Kidney glomerular epithelial cell (primary cell): ENCODE measurements around the gene L3MBTL2.
"Not testable (repeated sequence)": the region's sequence is repeated elsewhere in the genome, so short reads cannot be mapped to it uniquely, and the experiment has no call there.

ENCODE experiments used
- DNase-seq: peaks from one replicate; lab custom pipeline; 2025; lab: John Stamatoyannopoulos, UW

Gene L3MBTL2

GRCh38 chr22:41204992-41205900, at the start of gene L3MBTL2:
Gene L3MBTL2 (plus strand): TSS chr22:41205312. CDS start chr22:41205363, 51 bp downstream.
- peak; percentile 91 for DNase-seq

GRCh38 chr22:41157083-41157482, 48.0 kb upstream of the L3MBTL2 start:
- no peak for DNase-seq

- no peak for DNase-seq
These were observed 36.0 kb upstream of the L3MBTL2 start for GRCh38 chr22:41169157-41169556.

- no peak for DNase-seq
These were observed 33.1 kb upstream of the L3MBTL2 start for GRCh38 chr22:41171996-41172395.

GRCh38 chr22:41175546-41175945, 29.6 kb upstream of the L3MBTL2 start:
- DNase-seq, result no peak

GRCh38 chr22:41177040-41177621, 28.0 kb upstream of the L3MBTL2 start:
- no peak for DNase-seq

GRCh38 chr22:41177622-41178424, 27.3 kb upstream of the L3MBTL2 start:
- no peak for DNase-seq

- no peak for DNase-seq
These were observed 26.6 kb upstream of the L3MBTL2 start for GRCh38 chr22:41178425-41178975.

- DNase-seq, result not testable (repeated sequence)
These were observed 24.8 kb upstream of the L3MBTL2 start for GRCh38 chr22:41180362-41180761.

GRCh38 chr22:41180926-41181325, 24.2 kb upstream of the L3MBTL2 start:
- no peak for DNase-seq

- DNase-seq, result no peak
These were observed 23.5 kb upstream of the L3MBTL2 start for GRCh38 chr22:41181349-41182241.

GRCh38 chr22:41184679-41185078, 20.4 kb upstream of the L3MBTL2 start:
- no peak for DNase-seq

- DNase-seq, result no peak
These were observed 13.6 kb upstream of the L3MBTL2 start for GRCh38 chr22:41191467-41191866.

GRCh38 chr22:41193829-41194228, 11.3 kb upstream of the L3MBTL2 start:
- DNase-seq, result no peak

- DNase-seq, result peak; percentile 45
These were observed 7.8 kb upstream of the L3MBTL2 start for GRCh38 chr22:41197038-41197972.

- DNase-seq, result no peak
These were observed 7.0 kb upstream of the L3MBTL2 start for GRCh38 chr22:41198027-41198580.

- DNase-seq, result no peak
These were observed 4.0 kb upstream of the L3MBTL2 start for GRCh38 chr22:41201141-41201540.

- no peak for DNase-seq
These were observed 2.0 kb upstream of the L3MBTL2 start for GRCh38 chr22:41203118-41203517.

- DNase-seq, result no peak
These were observed 1.0 kb upstream of the L3MBTL2 start for GRCh38 chr22:41204066-41204465.

GRCh38 chr22:41206719-41207118, 1.6 kb downstream of the L3MBTL2 start:
- DNase-seq, result no peak
